Stimulated activated naive CD8-positive, alpha-beta T cell treated with anti-CD3 and anti-CD28 coated beads, Interleukin-15, amount 100 ng/mL, for 72 hours (primary cell): ENCODE data around the gene ALCAM.

Source experiments
- ATAC-seq: fragments of 150-1000 bp; cut with Tn5 transposase; 2 replicates; pipeline ENCODE4 v1.10.0; 2021; ENCODE audit warnings: mild to moderate bottlenecking, moderate library complexity
- DNase-seq, 2 donors: peaks; one replicate each; pipeline ENCODE4 v3.0.0; 2021 to 2022
- H3K27ac Mint-ChIP-seq, 2 donors: one replicate each; pipeline ENCODE4 v1.8.0; 2022; ENCODE audit warnings: mild to moderate bottlenecking in 2 of 2, mixed read lengths in 2 of 2, moderate library complexity in 2 of 2
- H3K27me3 Mint-ChIP-seq: one replicate; pipeline ENCODE4 v1.8.0; 2022; ENCODE audit warnings: mixed read lengths
- H3K4me1 Mint-ChIP-seq: one replicate; pipeline ENCODE4 v1.8.0; 2022; ENCODE audit warnings: mild to moderate bottlenecking, mixed read lengths
- H3K4me3 Mint-ChIP-seq, 2 donors: one replicate each; pipeline ENCODE4 v1.8.0; 2022; ENCODE audit warnings: mild to moderate bottlenecking in 2 of 2, mixed read lengths in 2 of 2, moderate library complexity in 1 of 2
- H3K9me3 Mint-ChIP-seq, 2 donors: one replicate each; pipeline ENCODE4 v1.8.0; 2022; ENCODE audit warnings: mixed read lengths in 2 of 2

The ALCAM gene

GRCh38 chr3:105463620-105464019 is 96.9 kb downstream of the ALCAM start:
- Mint-ChIP-seq H3K27ac (no peak overlapping the region), H3K4me3 (no peak overlapping the region), H3K4me1 (no peaks in the 10 kb centered on the region), H3K27me3 (no peaks in the 10 kb centered on the region), H3K9me3 (no peaks in the 10 kb centered on the region)
- DNase-seq (no peak), ATAC-seq (no peak)

GRCh38 chr3:105465251-105465853 is 98.6 kb downstream of the ALCAM start:
- Mint-ChIP-seq H3K9me3 (no peaks in the 10 kb centered on the region), H3K27me3 (no peaks in the 10 kb centered on the region), H3K27ac (no peak overlapping the region), H3K4me1 (no peaks in the 10 kb centered on the region), H3K4me3 (no peak overlapping the region)
- ATAC-seq = no peak
- no peak for DNase-seq

DNA sequence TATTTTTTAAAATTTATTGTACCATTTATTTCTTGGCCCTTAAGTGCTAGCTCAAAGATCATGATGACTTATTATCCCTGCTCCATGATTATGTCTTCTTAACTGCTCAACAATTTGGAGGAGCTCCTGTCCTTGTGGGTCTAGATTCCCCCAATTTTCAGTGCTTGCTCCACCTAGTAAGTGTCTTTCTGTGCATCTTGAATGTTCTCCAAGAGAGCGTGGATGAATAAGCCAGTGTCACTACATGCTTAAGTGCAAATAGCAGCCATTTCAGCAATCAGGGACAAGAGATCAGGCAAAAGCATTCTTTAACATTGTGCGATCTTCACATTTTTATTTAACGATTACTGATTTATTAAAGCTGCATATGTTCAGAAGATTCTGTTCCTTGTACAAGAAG is 99.4 kb downstream of the ALCAM start:
- H3K27me3 Mint-ChIP-seq = no peaks in the 10 kb centered on the region
- H3K27ac Mint-ChIP-seq = no peak overlapping the region
- ATAC-seq = no peak
- no peak for DNase-seq
- H3K9me3 Mint-ChIP-seq = no peaks in the 10 kb centered on the region
- H3K4me1 Mint-ChIP-seq = no peaks in the 10 kb centered on the region
- no peak overlapping the region for H3K4me3 Mint-ChIP-seq

DNA sequence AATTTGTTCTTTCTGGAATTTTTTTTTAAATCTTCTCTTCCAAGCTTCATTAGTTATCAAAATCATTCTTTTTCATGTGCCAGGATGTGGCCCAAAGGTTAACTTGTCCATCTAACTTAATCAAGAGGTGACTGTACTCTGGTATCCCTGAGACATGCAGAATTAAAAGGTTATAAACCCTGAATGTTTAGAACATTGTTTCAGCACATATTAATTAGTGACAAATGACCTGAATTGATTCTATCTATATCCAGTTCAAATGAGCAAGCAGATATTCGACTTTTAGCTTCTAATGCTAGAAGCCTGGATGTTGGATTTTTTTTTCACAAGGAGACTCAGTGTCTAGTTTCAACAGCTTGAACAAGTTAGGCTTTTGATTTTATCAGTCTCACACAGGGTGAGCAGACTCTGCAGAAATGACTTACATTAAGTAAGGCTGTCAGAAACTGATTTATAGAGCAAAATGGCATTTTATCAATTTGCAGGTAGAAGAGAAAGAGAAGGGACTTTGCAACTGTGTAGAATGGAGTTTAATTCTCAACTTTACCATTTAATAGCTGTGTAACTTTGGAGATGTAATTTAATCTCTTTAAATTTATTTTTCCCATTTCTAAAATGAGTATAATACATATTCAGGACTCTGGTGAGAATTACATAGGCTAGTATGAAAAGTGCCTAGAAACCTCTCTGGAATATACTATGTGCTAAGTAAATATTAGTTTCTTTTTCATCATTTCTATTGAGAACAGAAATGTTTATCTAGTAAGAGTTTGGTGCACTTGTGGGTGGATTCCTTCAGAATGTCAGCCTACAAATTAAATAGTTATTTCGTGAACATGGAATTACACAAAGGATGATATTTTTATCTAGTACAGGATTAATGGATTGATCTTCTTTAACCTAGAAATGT is 100.0 kb downstream of the ALCAM start:
- H3K27me3 Mint-ChIP-seq = no peaks in the 10 kb centered on the region

DNA sequence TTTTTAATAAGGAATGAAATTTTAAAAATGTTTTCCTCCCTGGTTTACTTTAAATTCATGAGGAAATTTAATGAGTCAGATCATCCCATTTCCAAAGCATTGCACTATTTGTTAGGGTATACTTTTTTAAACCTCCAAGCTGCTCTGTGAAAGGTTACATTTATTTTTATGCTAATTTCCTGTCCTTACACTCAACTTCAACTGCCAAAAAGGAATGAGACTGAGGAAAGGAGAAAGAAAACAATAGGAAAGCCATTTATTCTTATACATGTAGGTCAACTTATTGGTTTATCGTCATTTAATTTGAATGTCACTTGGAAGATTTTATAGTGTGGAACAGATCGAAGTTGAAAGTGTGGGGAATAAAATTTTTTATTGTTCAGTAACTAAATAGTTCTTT is 104.1 kb downstream of the ALCAM start:
- Mint-ChIP-seq H3K9me3 (peaks cover 2 to 3% of the 10 kb centered on the region in 2 donors), H3K27ac (no peak overlapping the region), H3K27me3 (no peaks in the 10 kb centered on the region), H3K4me1 (peaks cover 9% of the 10 kb centered on the region), H3K4me3 (no peak overlapping the region)
- DNase-seq (no peak), ATAC-seq (no peak)

More for the DNA sequence above, 100.0 kb downstream of the ALCAM start:
- no peaks in the 10 kb centered on the region for H3K9me3 Mint-ChIP-seq
- no peaks in the 10 kb centered on the region for H3K4me1 Mint-ChIP-seq
- no peak overlapping the region for H3K4me3 Mint-ChIP-seq
- ATAC-seq (no peak), DNase-seq (no peak)
- H3K27ac Mint-ChIP-seq = peak overlapping the region in 1 of 2 donors; percentile 65

DNA sequence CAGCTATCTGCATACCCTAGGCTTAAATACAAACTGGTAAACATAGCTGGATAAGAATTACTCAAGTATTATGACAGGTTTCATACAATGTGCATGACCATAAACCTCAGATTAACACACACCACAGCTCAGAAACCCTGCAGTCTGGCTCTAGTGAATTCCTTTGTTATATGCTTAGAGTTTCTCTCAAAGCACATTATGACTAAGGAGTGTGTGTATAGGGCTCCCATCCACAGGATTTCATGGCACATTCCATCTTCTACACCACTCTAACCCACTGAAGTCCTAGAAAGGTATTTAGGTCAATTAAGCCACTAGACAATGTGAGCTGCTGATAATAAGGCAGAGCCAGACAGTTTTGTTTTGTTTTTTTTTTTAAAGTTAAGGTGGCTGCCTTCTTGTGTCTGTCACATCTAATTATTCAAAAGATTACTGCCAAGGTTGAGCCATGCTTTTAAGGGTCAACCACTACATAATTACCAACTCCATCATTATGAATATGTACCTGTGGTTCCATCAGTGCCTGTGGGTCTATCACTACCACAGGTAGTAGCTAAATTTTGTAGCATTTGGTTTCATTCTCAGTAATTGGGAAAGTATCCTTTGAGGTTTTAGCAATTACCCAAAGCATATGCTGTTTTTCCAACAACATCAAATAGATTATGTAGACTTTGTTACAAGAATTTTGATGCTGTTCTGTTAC is 107.0 kb downstream of the ALCAM start:
- peaks cover 9% of the 10 kb centered on the region for H3K4me1 Mint-ChIP-seq
- DNase-seq (peak in 1 of 2 donors; percentile 13), ATAC-seq (peak; percentile 96)
- peaks cover 15 to 17% of the 10 kb centered on the region in 2 donors for H3K9me3 Mint-ChIP-seq
- peak overlapping the region in 1 of 2 donors; percentile 14 for H3K27ac Mint-ChIP-seq
- no peaks in the 10 kb centered on the region for H3K27me3 Mint-ChIP-seq
- H3K4me3 Mint-ChIP-seq = peak overlapping the region in 1 of 2 donors; percentile 27

DNA sequence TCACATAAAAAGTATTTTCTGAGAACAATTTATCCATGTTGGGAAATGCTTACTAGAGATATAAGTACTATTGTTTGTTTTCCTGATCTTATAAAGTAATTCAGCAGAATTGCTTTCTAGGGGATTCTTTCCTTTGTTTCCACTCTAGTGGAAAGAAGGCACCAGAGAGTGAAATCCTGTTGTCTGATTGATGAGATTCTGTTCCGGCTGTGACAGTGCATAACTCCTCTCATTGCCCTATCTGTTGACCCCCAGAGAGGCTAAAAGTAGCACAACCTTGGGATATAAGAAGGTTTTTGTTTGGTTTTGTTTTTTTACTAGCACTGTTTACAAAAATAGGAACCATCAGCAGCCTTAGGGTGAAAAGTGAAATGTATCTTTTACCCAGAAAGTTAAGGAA is 114.1 kb downstream of the ALCAM start:
- ATAC-seq = no peak
- Mint-ChIP-seq H3K4me3 (no peak overlapping the region), H3K27ac (no peak overlapping the region), H3K9me3 (peaks cover 13 to 16% of the 10 kb centered on the region in 2 donors), H3K27me3 (no peaks in the 10 kb centered on the region), H3K4me1 (no peaks in the 10 kb centered on the region)
- DNase-seq = no peak

- Mint-ChIP-seq H3K27me3 (no peaks in the 10 kb centered on the region), H3K9me3 (peaks cover 0 to 6% of the 10 kb centered on the region in 2 donors), H3K4me1 (no peaks in the 10 kb centered on the region), H3K4me3 (no peak overlapping the region), H3K27ac (no peak overlapping the region)
- ATAC-seq (no peak), DNase-seq (no peak)
These were observed 116.8 kb downstream of the ALCAM start for GRCh38 chr3:105483476-105483875.

GRCh38 chr3:105490045-105490444 is 123.3 kb downstream of the ALCAM start:
- H3K4me3 Mint-ChIP-seq = no peak overlapping the region
- no peak overlapping the region for H3K27ac Mint-ChIP-seq
- H3K27me3 Mint-ChIP-seq = no peaks in the 10 kb centered on the region
- H3K9me3 Mint-ChIP-seq = peaks cover 18 to 23% of the 10 kb centered on the region in 2 donors
- ATAC-seq (no peak), DNase-seq (no peak)
- no peaks in the 10 kb centered on the region for H3K4me1 Mint-ChIP-seq

DNA sequence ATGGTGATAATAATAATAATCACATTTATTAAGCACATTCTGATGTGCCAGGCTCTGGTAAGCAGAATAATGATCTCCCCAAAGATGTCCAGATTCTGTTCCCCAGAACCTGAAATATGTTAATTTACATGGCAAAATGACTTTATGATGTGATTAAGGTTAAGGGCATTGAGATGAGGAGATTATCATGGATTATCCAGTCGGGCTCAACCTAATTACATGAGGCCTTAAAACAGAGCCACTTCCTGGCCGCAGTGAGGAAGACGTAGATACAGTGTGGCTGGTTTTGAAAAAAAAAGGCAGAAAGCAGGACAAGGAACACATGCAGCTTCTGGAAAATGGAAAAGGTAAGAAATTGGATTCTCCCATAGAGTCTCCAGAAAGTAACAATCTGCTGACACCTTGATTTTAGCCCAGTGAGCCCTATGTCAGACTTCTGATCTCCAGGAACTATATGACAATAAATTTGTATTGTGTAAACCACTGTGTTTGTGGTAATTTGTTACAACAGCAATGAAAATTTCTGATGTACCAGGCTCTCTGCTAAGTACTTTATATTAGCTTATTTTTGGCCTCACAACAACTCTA is 126.7 kb downstream of the ALCAM start:
- H3K27ac Mint-ChIP-seq = no peak overlapping the region
- DNase-seq (no peak), ATAC-seq (no peak)
- no peak overlapping the region for H3K4me3 Mint-ChIP-seq
- peaks cover 13 to 23% of the 10 kb centered on the region in 2 donors for H3K9me3 Mint-ChIP-seq
- no peaks in the 10 kb centered on the region for H3K27me3 Mint-ChIP-seq
- H3K4me1 Mint-ChIP-seq = no peaks in the 10 kb centered on the region

DNA sequence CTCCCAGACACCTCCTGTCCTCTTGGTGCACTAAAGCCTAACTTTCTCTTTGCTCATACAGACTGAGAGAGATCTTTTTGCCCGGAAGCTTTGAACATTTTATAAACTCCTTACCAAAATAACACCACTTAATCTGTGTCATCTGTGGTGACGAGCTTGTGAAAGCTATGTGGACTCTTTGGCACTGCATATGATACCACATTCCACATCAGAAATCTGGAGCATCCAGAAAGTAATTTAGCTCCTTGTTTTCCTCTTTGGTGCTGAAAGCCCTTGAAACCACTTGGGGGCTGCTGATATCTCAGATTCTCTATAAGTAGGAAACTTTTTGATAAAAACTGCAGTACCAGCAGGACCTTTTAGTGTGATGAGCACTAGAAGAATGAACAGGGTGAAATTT is 128.3 kb downstream of the ALCAM start:
- ATAC-seq (no peak), DNase-seq (no peak)
- Mint-ChIP-seq H3K4me3 (no peak overlapping the region), H3K27me3 (no peaks in the 10 kb centered on the region), H3K27ac (no peak overlapping the region), H3K4me1 (no peaks in the 10 kb centered on the region), H3K9me3 (peaks cover 6 to 21% of the 10 kb centered on the region in 2 donors)

GRCh38 chr3:105496343-105496742 is 129.6 kb downstream of the ALCAM start:
- Mint-ChIP-seq H3K27me3 (no peaks in the 10 kb centered on the region), H3K4me1 (no peaks in the 10 kb centered on the region), H3K4me3 (no peak overlapping the region), H3K27ac (no peak overlapping the region), H3K9me3 (peaks cover 3 to 8% of the 10 kb centered on the region in 2 donors)
- DNase-seq (no peak), ATAC-seq (no peak)

DNA sequence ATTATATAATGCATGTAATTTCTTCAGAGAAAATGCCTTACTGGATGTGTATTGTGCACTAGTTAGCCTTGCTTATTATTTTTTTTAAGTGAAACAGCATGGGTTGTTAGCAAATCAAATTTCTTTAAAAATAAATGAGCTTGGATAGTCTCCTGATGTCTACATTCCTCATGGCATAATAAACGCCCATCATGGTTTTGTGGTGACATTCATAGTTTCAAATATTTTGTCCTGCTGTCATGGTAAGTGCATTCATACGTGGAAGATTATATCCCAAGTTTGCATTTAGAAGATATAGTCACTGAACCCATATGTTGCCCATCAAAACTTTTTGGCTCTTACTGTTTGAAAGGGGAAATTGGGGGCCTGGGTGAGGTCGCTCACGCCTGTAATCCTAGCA is 130.7 kb downstream of the ALCAM start:
- DNase-seq (no peak), ATAC-seq (no peak)
- Mint-ChIP-seq H3K27ac (no peak overlapping the region), H3K4me3 (no peak overlapping the region), H3K4me1 (no peaks in the 10 kb centered on the region), H3K9me3 (no peaks in the 10 kb centered on the region), H3K27me3 (no peaks in the 10 kb centered on the region)

GRCh38 chr3:105499961-105500360 is 133.3 kb downstream of the ALCAM start:
- no peaks in the 10 kb centered on the region for H3K9me3 Mint-ChIP-seq
- no peak overlapping the region for H3K27ac Mint-ChIP-seq
- ATAC-seq (no peak), DNase-seq (no peak)
- no peak overlapping the region for H3K4me3 Mint-ChIP-seq
- H3K4me1 Mint-ChIP-seq = no peaks in the 10 kb centered on the region
- H3K27me3 Mint-ChIP-seq = no peaks in the 10 kb centered on the region

GRCh38 chr3:105502333-105502732 is 135.6 kb downstream of the ALCAM start:
- Mint-ChIP-seq H3K27me3 (no peaks in the 10 kb centered on the region), H3K4me3 (no peak overlapping the region), H3K9me3 (no peaks in the 10 kb centered on the region), H3K4me1 (no peaks in the 10 kb centered on the region), H3K27ac (no peak overlapping the region)
- ATAC-seq (no peak), DNase-seq (no peak)
